HCT116 (cell line): Measurements from ENCODE around the gene MYO5C. TPM values are rescaled to one million over a fixed set of nuclear protein-coding genes. Genes with fewer than 3 reads are reported as not detected.

ENCODE experiments used
- ATAC-seq: fragments of 200-7000 bp; cut with Tn5 transposase; 2 replicates; pipeline ENCODE4 v1.9.1; 2020; ENCODE audit warnings: mild to moderate bottlenecking, moderate library complexity
- BruUV-seq: library from RNA; stranded (reverse); fragments of 400-500 nt; replicated peaks from 2 replicates; lab custom pipeline; 2021; lab: Mats Ljungman, UMichigan
- CTCF ChIA-PET: fragments of 300-600 bp; sonication (Branson Sonifier 250); formaldehyde crosslinking; loops from one replicate; lab custom pipeline; 2021; ENCODE audit warnings: antibody characterized with exemption; lab: Charles Lee
- POLR2A ChIA-PET: fragments of 300-600, 350-600 bp; sonication (Branson Sonifier 250); formaldehyde crosslinking; loops from one replicate; lab custom pipeline; 2021; ENCODE audit warnings: antibody characterized with exemption; lab: Charles Lee
- RAD21 ChIA-PET, 2 experiments: fragments of 300-600 bp; sonication (Branson Sonifier 250); formaldehyde crosslinking; loops; one replicate each; lab custom pipeline; 2023; ENCODE audit warnings: low total read pairs in 2 of 2; ENCODE audit not compliant: uncharacterized antibody in 2 of 2, unreplicated experiment in 2 of 2, low non-redundant PET in 1 of 2; lab: Charles Lee
- DNase-seq: peaks from one replicate; pipeline ENCODE4 v3.0.0-alpha.2; 2010; ENCODE audit warnings: low read depth, low spot score
- H2AFZ ChIP-seq: fragments of 200-600 bp; shearing (Covaris generic), sonication (generic); 2 replicates; pipeline ENCODE4 v1.6.1; 2017; ENCODE audit warnings: low read depth, mixed run types, mixed read lengths, antibody characterized with exemption, low read length; ENCODE audit not compliant: poor library complexity, severe bottlenecking
- H3K27ac ChIP-seq: 2 replicates; pipeline ENCODE4 v1.5.1; 2012; ENCODE audit warnings: low read depth, low read length
- H3K27me3 ChIP-seq: fragments of 200-600 bp; sonication (generic); 2 replicates; pipeline ENCODE4 v1.6.1; 2016; ENCODE audit warnings: mixed run types, low read length, mixed read lengths; ENCODE audit not compliant: insufficient read depth
- H3K36me3 ChIP-seq, 2 experiments: fragments of 200-500 bp in 1 of 2; fragments of 200-600 bp in 1 of 2; sonication (Bioruptor generic) in 1 of 2; sonication (generic) in 1 of 2; 2 replicates each; pipeline versions ENCODE4 v1.5.1 to v1.6.1; 2014 to 2016; ENCODE audit warnings: low read length in 2 of 2, inconsistent platforms in 1 of 2, mixed read lengths in 1 of 2, mixed run types in 1 of 2; ENCODE audit not compliant: insufficient read depth in 2 of 2, control insufficient read depth in 1 of 2
- H3K4me1 ChIP-seq, 2 experiments: fragments of 200-600 bp in 1 of 2; sonication (generic) in 1 of 2; 2 replicates each; pipeline versions ENCODE4 v1.5.1 to v1.6.1; 2012 to 2017; ENCODE audit warnings: low read length in 2 of 2, inconsistent platforms in 1 of 2, mild to moderate bottlenecking in 1 of 2, mixed read lengths in 1 of 2, mixed run types in 1 of 2, moderate library complexity in 1 of 2; ENCODE audit not compliant: insufficient read depth in 2 of 2, control insufficient read depth in 1 of 2
- H3K4me2 ChIP-seq: fragments of 200-600 bp; sonication (generic); 2 replicates; pipeline ENCODE4 v1.6.1; 2017; ENCODE audit warnings: mixed run types, low read length, mixed read lengths
- H3K4me3 ChIP-seq, 2 experiments: fragments of 200-600 bp in 1 of 2; sonication (generic) in 1 of 2; replicated peaks in 1 of 2; 2 replicates each; pipeline ENCODE4 v1.5.1; 2011 to 2016; ENCODE audit warnings: low read length in 2 of 2, control low read depth in 1 of 2, low read depth in 1 of 2, mild to moderate bottlenecking in 1 of 2, mixed read lengths in 1 of 2, mixed run types in 1 of 2
- H3K79me2 ChIP-seq: fragments of 200-600 bp; sonication (generic); 2 replicates; pipeline ENCODE4 v1.6.1; 2017; ENCODE audit warnings: mild to moderate bottlenecking, mixed run types, low read length, moderate library complexity, mixed read lengths; ENCODE audit not compliant: insufficient read depth
- H3K9ac ChIP-seq: fragments of 200-600 bp; sonication (generic); 2 replicates; pipeline ENCODE4 v1.6.1; 2016; ENCODE audit warnings: low read length, mixed read lengths
- H3K9me2 ChIP-seq: fragments of 200-600 bp; sonication (generic), shearing (Covaris generic); 2 replicates; pipeline ENCODE4 v1.6.1; 2017; ENCODE audit warnings: mixed run types, mild to moderate bottlenecking, moderate library complexity; ENCODE audit not compliant: insufficient read depth
- H3K9me3 ChIP-seq, 2 experiments: fragments of 200-500 bp in 1 of 2; fragments of 200-600 bp in 1 of 2; sonication (Bioruptor generic) in 1 of 2; sonication (generic) in 1 of 2; 2 replicates each; pipeline ENCODE4 v1.6.1; 2014 to 2017; ENCODE audit warnings: low read length in 2 of 2, mixed read lengths in 2 of 2, inconsistent platforms in 1 of 2, low read depth in 1 of 2, mild to moderate bottlenecking in 1 of 2, mixed run types in 1 of 2, moderate library complexity in 1 of 2; ENCODE audit not compliant: control insufficient read depth in 1 of 2, insufficient read depth in 1 of 2
- H4K20me1 ChIP-seq: fragments of 200-600 bp; sonication (generic), shearing (Covaris generic); 2 replicates; pipeline ENCODE4 v1.6.1; 2017; ENCODE audit warnings: mixed run types, mild to moderate bottlenecking, moderate library complexity; ENCODE audit not compliant: insufficient read depth
- ATF3 ChIP-seq: IDR thresholded peaks from 2 replicates; pipeline ENCODE4 v1.6.1; 2012
- CEBPB ChIP-seq: IDR thresholded peaks from 2 replicates; pipeline ENCODE4 v1.6.1; 2012; ENCODE audit warnings: low read depth
- CTCF ChIP-seq, 3 experiments: fragments of 200-600 bp in 1 of 3; sonication (generic) in 1 of 3; IDR thresholded peaks in 2 of 3; conservative IDR thresholded peaks in 1 of 3; 2 replicates each; pipeline ENCODE4 v1.5.1; 2012 to 2017; ENCODE audit warnings: low read depth in 2 of 3, low read length in 2 of 3, antibody characterized with exemption in 1 of 3, borderline replicate concordance in 1 of 3, control low read depth in 1 of 3, mild to moderate bottlenecking in 1 of 3, mixed read lengths in 1 of 3, mixed run types in 1 of 3, moderate library complexity in 1 of 3; ENCODE audit not compliant: insufficient read depth in 1 of 3
- EGR1 ChIP-seq: IDR thresholded peaks from 2 replicates; pipeline ENCODE4 v1.6.1; 2012; ENCODE audit warnings: low read depth
- EZH2 ChIP-seq: fragments of 200-600 bp; sonication (generic); IDR thresholded peaks from 2 replicates; pipeline ENCODE4 v1.6.1; 2017; ENCODE audit warnings: antibody characterized with exemption, mixed run types
- EZH2phosphoT487 ChIP-seq: fragments of 200-600 bp; IDR thresholded peaks from 2 replicates; pipeline ENCODE4 v1.6.1; 2018; ENCODE audit warnings: antibody characterized with exemption, borderline replicate concordance
- JUND ChIP-seq: IDR thresholded peaks from 2 replicates; pipeline ENCODE4 v1.6.1; 2012
- SIN3A ChIP-seq: IDR thresholded peaks from 2 replicates; pipeline ENCODE4 v1.6.1; 2012; ENCODE audit warnings: low read depth
- SRF ChIP-seq: IDR thresholded peaks from 2 replicates; pipeline ENCODE4 v1.6.1; 2012; ENCODE audit warnings: low read depth
- YY1 ChIP-seq: IDR thresholded peaks from 2 replicates; pipeline ENCODE4 v1.6.1; 2011; ENCODE audit warnings: low read length, low read depth, moderate library complexity, mild to moderate bottlenecking; ENCODE audit not compliant: insufficient replicate concordance; ENCODE audit errors: extremely low read depth
- ZBTB33 ChIP-seq: IDR thresholded peaks from 2 replicates; pipeline ENCODE4 v1.6.1; 2011; ENCODE audit warnings: mild to moderate bottlenecking, low read length, moderate library complexity; ENCODE audit not compliant: insufficient replicate concordance; ENCODE audit errors: extremely low read depth
- intact Hi-C: fragments of 100-400 bp; cut with micrococcal nuclease; formaldehyde crosslinking; loops from 2 replicates; pipeline ENCODE4 v1.10.0; 2022
- total RNA-seq: library from RNA; stranded (reverse); gene quantifications from one replicate; pipeline ENCODE4 v1.2.1, GENCODE V29; 2021; ENCODE audit not compliant: unreplicated experiment

MYO5C gene
- total RNA-seq, 1 experiment from 2014 or later = 34.0 TPM

GRCh38 chr15:52184721-52185120 is 110.9 kb downstream of the MYO5C start:
- BruUV-seq = no TSS peak
- Histone ChIP-seq H2AFZ (no peak overlapping the region), H3K27me3 (no peaks in the 10 kb centered on the region), H3K79me2 (no peaks in the 10 kb centered on the region), H3K4me2 (no peak overlapping the region), H3K4me1 (peaks cover 4 to 8% of the 10 kb centered on the region in 2 experiments; a peak in 3 of 4 replicates), H4K20me1 (no peaks in the 10 kb centered on the region), H3K27ac (no peak overlapping the region), H3K9me3 (peaks cover 0 to 4% of the 10 kb centered on the region in 2 experiments; a peak in 1 of 4 replicates), H3K4me3 (no peak overlapping the region), H3K36me3 (no peaks in the 10 kb centered on the region), H3K9me2 (no peaks in the 10 kb centered on the region), H3K9ac (no peak overlapping the region)
- TF ChIP-seq JUND = no peak
- TF ChIP-seq EGR1 = no peak
- no peak for TF ChIP-seq EZH2
- TF ChIP-seq CTCF (IDR thresholded peaks at IDR 0.05 in 2 of 3, conservative IDR thresholded peaks at IDR 0.05 in 1 of 3; ENCODE audit: borderline replicate concordance in 1 of 3, insufficient read depth in 1 of 3, low read depth in 2 of 3, low read length in 2 of 3) = no peak
- no peak for TF ChIP-seq EZH2phosphoT487
- TF ChIP-seq SRF = no peak
- ChIA-PET POLR2A (no interaction called here), CTCF (interaction anchor here (0.7 to 1.9 kb wide), 2 partner anchors 43 to 70 kb away, joined by 3 to 6 read pairs; no protein-coding TSS in a partner anchor), RAD21 (no interaction called here)
- no peak for DNase-seq
- no peak for ATAC-seq
- intact Hi-C loops = no loop called here

- intact Hi-C loops = no loop called here
- H4K20me1 ChIP-seq = no peaks in the 10 kb centered on the region
- no peaks in the 10 kb centered on the region for H3K9me2 ChIP-seq
- H3K27me3 ChIP-seq = no peaks in the 10 kb centered on the region
- no peak overlapping the region for H3K4me2 ChIP-seq
- no peaks in the 10 kb centered on the region for H3K36me3 ChIP-seq
- no peak for ATAC-seq
- H3K9me3 ChIP-seq = peaks cover 0 to 4% of the 10 kb centered on the region in 2 experiments; a peak in 1 of 4 replicates
- peaks cover 3% of the 10 kb centered on the region; the same call in 1 of the 2 replicates for H3K79me2 ChIP-seq
- DNase-seq = no peak
- no TSS peak for BruUV-seq
- no peak overlapping the region for H3K27ac ChIP-seq
- H3K4me3 ChIP-seq = no peak overlapping the region
- no peak overlapping the region for H2AFZ ChIP-seq
- CTCF ChIA-PET = interaction anchor here (1.2 to 1.9 kb wide), 5 partner anchors 10 to 552 kb away, joined by 3 to 7 read pairs (median 4); no protein-coding TSS in a partner anchor
- no peak overlapping the region for H3K9ac ChIP-seq
- POLR2A ChIA-PET = no interaction called here
- RAD21 ChIA-PET = no interaction called here
- H3K4me1 ChIP-seq = peaks cover 6 to 12% of the 10 kb centered on the region in 2 experiments; a peak in 3 of 4 replicates
- TF ChIP-seq ZBTB33 (no peak), YY1 (no peak), SIN3A (no peak), CTCF (IDR thresholded peaks at IDR 0.05 in 2 of 3, conservative IDR thresholded peaks at IDR 0.05 in 1 of 3; ENCODE audit: borderline replicate concordance in 1 of 3, insufficient read depth in 1 of 3, low read depth in 2 of 3, low read length in 2 of 3) (peak; percentile 22 to 71 (median 58); a peak in 5 of 6 replicates), CEBPB (no peak), ATF3 (no peak)
Measured at GRCh38 chr15:52183562-52184173, 111.9 kb downstream of the MYO5C start.
